Endothelial cell of coronary artery (primary cell): ENCODE results near the gene ADAT1. TPM values are rescaled to one million over a fixed set of nuclear protein-coding genes. Genes with fewer than 3 reads are reported as not detected.

Experiments used
- total RNA-seq: library from RNA; depleted of rRNA; stranded (reverse); fragments of >200 nt; gene quantifications from 2 replicates; pipeline ENCODE4 v1.2.3, GENCODE V29; 2014

Gene ADAT1
- 39.5 and 43.5 TPM in 2 replicates for total RNA-seq

DNA sequence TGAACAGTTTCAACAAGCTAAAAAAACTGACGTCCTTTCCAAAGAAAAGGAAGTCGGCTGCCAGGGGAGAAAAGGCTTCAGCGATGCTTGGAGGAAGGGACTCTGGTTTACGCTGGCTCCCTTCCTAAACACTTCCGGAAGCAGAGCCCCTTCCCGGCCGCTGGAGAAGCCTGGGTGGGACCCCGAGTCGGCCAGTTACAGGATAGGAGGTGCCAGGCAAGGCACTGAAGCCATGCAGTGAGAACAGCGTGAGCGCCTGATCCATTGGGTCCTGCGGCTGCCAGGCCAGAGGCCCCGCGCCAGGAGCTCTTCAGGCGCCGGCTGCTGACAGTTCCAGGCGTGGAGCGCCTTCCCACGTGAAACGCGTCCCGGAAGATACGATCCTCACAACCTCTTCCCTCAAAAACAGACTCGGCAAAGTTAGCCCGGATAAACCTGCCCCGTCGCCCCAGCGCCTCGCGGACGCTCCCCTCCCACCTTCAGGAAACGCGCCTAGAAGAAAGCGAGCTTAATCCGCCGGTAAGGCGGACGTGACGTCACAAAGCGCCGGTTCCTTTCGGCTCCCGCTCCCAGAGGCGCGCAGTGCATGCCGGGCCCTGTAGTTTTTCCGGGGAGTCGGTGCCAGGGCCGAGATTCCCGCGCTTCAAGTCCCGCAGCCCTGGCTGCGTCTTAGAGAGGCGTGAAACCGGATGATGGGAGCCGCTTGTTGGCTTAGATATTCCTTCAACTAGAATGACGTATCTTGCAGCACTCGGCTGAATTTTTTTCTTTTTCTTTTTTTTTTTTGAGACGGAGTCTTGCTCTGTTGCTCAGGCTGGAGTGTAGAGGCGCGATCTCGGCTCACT lies at the start of gene ADAT1:
ADAT1 (minus strand) TSS at position 521 of the 845 bp plus-strand sequence. CDS start 2,482 bp downstream, outside the sequence.

DNA sequence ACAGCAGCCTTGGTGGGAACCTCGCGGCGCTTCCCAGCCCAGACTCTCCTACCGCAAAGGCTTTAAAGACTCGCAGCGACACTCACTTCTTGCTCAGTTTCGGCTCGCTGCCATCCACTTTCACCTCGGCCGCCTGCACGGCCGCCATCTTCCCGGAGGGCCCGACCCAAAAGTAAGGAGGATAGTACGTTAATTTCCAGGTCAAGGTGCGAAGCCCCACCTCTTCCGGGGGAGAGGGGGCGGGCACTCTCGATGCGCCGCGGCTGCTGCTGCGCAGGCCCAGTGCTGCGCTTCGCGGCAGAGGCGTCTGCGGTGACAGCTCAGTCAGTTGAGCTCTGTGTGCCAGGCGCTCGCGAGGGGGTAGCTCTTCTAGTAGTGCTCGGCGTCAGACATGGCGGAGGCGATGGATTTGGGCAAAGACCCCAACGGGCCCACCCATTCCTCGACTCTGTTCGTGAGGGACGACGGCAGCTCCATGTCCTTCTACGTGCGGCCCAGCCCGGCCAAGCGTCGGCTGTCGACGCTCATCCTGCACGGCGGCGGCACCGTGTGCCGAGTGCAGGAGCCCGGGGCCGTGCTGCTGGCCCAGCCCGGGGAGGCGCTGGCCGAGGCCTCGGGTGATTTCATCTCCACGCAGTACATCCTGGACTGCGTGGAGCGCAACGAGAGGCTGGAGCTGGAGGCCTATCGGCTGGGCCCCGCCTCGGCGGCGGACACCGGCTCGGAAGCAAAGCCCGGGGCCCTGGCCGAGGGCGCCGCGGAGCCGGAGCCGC lies 24.6 kb upstream of the ADAT1 start, which contains the start of the genes KARS1 and TERF2IP:
KARS1 (minus strand) TSS at position 174 of the 773 bp plus-strand sequence; CDS start at position 148, 26 bp downstream.
TERF2IP (plus strand) TSS at position 282 of the 773 bp plus-strand sequence; CDS start at position 392, 110 bp downstream.

GRCh38 chr16:75566040-75566757 lies 56.9 kb downstream of the ADAT1 start, which contains the start of gene GABARAPL2:
TSS of gene GABARAPL2 (plus strand) at chr16:75566379. CDS start at chr16:75566487, 108 bp downstream.

GRCh38 chr16:75555707-75556430 lies 67.2 kb downstream of the ADAT1 start, which contains the start of gene TMEM231:
TSS of gene TMEM231 (minus strand) at chr16:75556252. CDS start at chr16:75556209, 43 bp downstream.

Other genes with a start within 250 kb of the ADAT1 start
- 78.7 and 81.1 TPM in 2 replicates for gene CFDP1, start 189.8 kb downstream of the ADAT1 start, total RNA-seq
- 22.9 and 27.6 TPM in 2 replicates for gene TMEM170A, start 158.6 kb downstream of the ADAT1 start, total RNA-seq
- gene CHST6, start 127.8 kb downstream of the ADAT1 start, total RNA-seq: 0.38 and 0.54 TPM in 2 replicates
- not detected in 2 replicates for gene CHST5, start 87.2 kb downstream of the ADAT1 start, total RNA-seq
- 7.1 and 8.8 TPM in 2 replicates for gene TMEM231, start 67.0 kb downstream of the ADAT1 start, total RNA-seq
- gene GABARAPL2, start 56.9 kb downstream of the ADAT1 start, total RNA-seq: 32.6 and 36.9 TPM in 2 replicates
- 181 and 183 TPM in 2 replicates for gene KARS1, start 24.4 kb upstream of the ADAT1 start, total RNA-seq
- gene TERF2IP, start 24.5 kb upstream of the ADAT1 start, total RNA-seq: 35.5 and 44.7 TPM in 2 replicates
- not detected in 2 replicates for gene CPHXL2, start 53.7 kb upstream of the ADAT1 start, total RNA-seq
- gene DUXB, start 78.2 kb upstream of the ADAT1 start, total RNA-seq: not detected in 2 replicates
- not detected in 2 replicates for gene CPHXL, start 103.2 kb upstream of the ADAT1 start, total RNA-seq